ENCODE measurements around the gene AMH.
"Not testable (repeated sequence)": the region's sequence is repeated elsewhere in the genome, so short reads cannot be mapped to it uniquely, and the experiment has no call there.

Gene AMH

GRCh38 chr19:2271234-2272103, 22.3 kb downstream of the AMH start:
- no peak for DNase-seq

GRCh38 chr19:2273356-2274184, 24.4 kb downstream of the AMH start:
- peak; percentile 83 for DNase-seq

GRCh38 chr19:2274185-2274711, 25.1 kb downstream of the AMH start:
- no peak for DNase-seq

- peak; percentile 53 for DNase-seq
Observed at GRCh38 chr19:2274931-2275535, 25.9 kb downstream of the AMH start.

DNA sequence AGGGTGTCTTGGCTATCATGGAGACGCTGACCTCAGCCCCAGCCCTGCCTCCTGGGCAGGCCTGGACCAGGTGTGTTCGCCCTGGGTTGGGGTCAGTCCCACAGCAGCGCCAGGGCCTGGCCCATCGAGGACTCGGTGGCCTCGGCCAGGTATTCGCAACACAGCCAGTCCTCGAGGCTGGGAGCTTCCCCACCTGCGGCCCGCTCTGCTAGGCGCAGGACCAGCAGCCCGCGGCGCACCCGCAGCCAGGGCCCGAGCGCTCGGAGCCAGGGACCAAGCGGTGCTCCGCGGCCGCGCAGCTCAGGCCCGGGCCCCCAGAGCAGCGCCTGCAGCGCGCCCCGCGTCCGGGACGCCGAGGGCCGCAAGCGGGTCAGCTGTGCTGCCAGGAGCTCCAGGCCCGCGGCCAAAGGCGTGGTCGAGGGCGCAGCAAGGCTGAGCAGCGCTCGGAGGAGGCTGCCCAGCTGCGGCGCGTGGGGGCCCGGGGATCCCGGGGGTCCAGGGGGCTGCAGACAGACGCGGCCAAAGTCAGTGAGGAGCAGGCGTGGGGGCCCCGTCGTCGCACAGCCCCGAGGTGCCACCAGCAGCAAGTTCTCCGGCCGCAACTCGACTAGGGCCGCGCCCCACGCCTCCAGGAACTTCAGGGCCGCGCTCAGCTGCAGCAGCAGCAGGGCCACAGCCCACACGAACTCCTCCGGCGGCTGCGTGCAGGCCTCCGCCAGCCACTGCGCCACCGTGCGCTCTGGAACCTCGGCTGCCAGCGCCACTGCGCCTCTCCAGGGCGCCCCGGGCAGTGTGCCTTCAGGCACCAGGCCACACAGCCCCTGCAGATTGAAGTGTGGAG, 26.7 kb downstream of the AMH start:
- no peak for DNase-seq

DNA sequence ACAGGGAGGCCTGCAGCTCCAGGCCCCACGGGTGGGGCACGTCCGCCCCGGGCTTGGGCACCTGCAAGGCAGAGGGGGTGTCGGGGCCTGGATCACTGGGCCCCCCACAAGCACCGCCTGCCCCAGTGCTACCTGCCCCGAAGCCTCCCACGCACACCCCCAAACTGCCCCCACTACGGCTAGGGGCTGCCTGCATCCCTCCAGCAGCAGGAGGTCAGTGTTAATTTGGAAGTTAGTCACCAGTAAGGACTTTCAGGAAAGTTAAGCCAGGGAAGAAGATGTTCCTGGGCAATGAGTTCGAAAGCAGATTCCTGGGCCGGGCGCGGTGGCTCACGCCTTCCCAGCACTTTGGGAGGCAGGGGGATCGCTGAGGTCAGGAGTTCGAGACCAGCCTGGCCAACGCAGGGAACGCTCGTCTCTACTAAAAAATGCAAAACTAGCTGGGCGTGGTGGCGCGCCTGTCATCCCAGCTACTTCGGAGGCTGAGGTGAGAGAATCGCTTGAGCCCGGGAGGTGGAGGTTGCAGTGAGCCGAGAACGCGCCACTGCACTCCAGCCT, 27.4 kb downstream of the AMH start:
- DNase-seq: no peak

- no peak for DNase-seq
Observed at GRCh38 chr19:2277138-2277537, 28.0 kb downstream of the AMH start.

GRCh38 chr19:2278459-2279158, 29.5 kb downstream of the AMH start:
- no peak for DNase-seq

GRCh38 chr19:2280633-2281264, 31.6 kb downstream of the AMH start:
- DNase-seq: no peak

GRCh38 chr19:2281265-2282061, 32.3 kb downstream of the AMH start:
- DNase-seq: not testable (repeated sequence)

DNA sequence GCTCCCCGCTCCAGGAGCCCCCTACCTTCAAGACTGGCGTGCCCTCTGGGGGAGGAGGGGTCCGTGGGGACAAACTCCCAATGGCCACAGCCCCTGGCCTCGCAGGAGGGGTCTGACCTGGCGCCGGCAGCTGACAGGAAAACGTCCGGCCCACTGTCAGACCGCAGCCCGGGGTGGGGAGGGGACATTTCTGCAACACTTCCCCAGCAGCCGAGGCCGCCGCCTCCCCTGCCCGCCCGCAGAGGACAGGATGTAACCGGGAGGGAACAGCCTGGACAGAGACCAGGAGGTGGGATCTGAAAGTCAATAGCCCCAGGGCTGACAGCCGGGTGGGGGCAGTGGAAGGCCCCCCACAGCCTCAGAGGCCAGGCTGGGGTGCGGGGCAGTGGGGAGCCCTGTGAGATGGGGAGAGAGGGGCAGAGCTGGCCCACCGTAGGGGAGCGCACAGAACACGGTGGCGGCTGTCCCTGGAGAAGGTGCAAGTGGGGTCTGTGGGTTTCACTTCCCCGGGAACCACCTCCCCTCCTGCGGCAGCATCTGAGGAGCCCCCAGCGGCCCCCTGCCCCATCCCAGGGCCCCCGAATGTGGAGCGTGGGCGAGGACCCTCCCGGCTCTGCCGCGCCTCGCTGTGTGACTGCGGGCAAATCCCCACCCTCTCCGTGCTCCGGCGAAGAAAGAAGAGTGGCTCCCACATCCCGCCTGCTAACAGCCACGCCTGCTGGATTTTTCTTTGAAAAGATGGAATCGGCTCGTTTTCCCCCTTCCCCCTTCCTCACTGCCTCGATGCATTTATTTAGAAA, 33.1 kb downstream of the AMH start, which contains the start of gene PEAK3:
TSS of gene PEAK3 (minus strand) at position 114 of the 800 bp plus-strand sequence. CDS start 1,244 bp downstream, outside the sequence.
- DNase-seq: peak; percentile 50

DNA sequence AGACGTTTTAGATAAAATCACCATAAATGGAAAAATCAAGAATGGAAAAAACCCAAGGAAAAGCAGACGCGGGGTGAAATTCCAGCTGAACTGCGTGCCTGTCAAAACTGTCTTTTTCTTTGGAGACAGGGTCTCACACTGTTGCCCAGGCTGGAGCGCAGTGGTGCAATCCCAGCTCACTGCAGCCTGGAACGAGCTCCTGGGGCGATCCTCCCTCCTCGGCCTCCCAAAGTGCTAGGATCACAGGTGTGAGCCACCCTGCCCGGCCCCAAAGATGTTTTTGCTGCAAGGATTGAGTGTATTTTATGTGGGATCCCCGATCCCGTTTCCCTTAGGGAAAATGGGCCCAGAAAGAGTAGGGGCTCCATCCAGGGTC, 33.7 kb downstream of the AMH start:
- DNase-seq: no peak

DNA sequence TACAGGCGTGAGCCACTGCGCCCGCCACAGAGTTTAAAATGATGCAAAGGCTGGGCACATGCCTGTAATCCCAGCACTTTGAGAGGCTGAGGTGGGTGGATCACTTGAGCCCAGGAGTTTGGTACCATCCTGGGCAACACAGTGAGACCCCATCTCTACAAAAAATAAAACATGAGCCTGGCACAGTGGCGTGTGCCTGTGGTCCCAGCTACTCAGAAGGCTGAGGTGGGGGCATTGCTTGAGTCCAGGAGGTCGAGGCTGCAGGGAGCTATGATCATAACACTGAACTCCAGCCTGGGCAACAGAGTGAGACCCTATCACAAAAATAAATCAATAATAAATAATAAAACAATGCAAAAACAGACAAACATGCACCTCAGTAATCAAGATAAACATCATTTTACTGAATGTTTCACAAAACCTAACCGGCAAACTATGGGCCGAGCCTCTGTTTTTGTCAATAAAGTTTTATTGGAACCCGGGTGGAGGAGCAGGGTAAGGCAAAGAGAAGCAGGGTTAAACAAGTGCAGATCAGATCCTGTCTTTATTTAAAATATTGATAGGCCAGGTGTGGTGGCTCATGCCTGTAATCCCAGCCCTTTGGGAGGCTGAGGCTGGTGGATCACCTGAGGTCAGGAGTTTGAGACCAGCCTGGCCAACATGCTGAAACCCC, 34.8 kb downstream of the AMH start:
- no peak for DNase-seq

DNA sequence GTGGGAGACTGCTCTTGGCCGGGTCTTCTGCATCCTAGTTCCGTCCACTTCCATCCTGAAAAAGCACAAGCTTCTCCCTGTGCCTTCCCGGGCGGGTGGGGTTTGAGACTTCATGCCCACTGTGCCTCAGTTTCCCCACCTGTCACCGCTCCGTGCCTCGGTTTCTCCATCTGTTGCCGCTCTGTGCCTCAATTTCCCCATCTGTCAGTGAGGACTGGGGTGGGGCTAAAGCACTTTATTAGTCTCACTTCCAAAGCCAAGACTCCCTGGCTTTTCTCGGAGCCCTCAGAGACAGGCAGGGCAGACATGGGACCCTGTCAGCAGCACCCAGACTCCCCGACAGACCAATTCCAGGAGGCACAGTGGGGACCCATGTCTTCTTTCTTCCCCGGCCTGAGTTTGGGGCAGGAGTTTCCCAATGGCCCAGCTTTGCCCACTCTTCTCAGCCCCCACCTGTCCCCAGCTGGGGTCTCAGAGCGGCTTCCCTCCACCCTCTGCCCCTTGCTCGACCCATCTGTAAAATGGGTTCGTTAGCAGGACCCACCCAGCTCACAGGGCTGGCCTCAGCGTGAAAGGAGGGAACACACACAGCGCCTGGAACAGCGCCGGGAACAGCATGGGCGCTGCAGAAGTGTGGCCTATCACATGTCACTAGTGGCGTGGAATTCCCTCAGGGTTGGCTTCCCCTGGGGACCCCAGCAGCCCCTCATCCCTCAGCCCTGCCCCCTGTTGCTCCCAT, 37.4 kb downstream of the AMH start:
- DNase-seq: no peak

DNA sequence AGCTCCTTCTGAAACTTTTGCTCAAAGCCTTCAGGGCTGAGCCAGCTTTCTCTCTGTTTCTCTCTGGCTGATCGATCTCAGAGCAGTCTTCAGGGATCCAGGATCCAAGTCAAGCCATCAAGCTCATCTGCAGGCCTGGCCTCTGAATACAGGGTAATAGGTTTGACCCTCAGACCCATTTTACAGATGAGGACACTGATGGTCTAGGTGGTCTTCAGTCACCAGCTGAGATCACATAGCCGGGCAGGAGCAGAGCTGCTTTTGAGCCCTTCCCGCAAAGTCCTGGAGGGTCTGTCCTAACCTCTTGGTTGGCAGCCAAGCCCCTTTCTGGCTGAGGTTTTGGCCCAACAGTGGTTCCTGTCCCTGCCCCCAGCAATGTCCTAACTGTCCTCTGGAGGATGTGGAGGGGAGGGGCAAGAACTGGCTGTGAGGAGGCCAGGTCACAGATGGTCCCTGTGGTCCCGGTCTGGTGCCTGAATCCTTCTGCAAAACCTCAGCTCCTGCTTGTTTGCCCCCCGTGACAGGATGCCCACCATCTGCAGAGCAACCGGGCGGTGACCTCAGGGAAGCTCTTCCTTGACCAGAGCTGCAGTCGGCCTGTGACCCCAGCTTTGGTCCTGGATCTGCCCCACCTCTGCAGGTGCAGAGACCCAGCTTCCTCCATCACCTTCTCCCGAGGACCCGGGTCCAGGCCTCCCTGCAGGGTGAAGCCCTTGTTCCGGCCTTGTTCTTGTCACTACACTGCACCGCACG, 38.6 kb downstream of the AMH start:
- DNase-seq: no peak

- no peak for DNase-seq
Observed at GRCh38 chr19:2288338-2288817, 39.3 kb downstream of the AMH start.
